IPS-NIHi7 (cell line): Measurements from ENCODE around the gene TFDP2.
"Not testable (repeated sequence)": the region's sequence is repeated elsewhere in the genome, so short reads cannot be mapped to it uniquely, and the experiment has no call there.

Source experiments
- DNase-seq: peaks from one replicate; pipeline ENCODE4 v3.0.0; 2012; ENCODE audit warnings: mixed read lengths; ENCODE audit errors: extremely low spot score

The TFDP2 gene

DNA sequence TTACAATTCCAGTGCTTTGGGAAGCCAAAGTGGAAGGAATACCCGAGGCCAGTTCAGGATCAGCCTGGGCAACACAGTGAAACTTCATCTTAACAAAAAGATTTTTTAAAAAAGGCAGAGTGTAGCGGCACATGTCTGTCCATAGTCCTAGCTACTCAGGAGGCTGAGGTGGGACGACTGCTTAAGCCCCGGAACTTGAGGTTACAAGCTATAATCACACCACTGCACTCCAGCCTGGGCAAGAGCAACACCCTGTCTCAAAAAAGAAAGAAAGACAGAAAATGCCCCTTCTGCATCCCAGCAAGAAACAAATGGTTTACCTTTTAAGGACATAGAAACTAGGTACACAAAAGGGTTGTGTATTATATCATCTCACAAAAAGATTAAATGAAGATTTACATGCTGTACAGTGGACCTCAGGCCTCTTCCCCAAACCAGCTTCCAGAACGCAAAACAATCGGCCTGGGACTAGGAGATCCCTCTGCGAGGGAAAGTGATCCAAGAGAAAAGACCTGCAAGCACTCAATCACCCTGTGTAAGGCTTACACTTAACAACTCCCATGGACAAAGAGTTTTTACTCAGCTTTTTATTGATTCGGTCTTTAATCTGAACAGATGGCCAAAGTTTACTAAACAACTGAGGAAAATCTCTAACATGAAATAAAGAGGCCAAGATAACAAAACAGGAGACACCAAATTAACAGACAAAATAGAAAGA is 21.2 kb downstream of the TFDP2 start:
- no peak for DNase-seq

DNA sequence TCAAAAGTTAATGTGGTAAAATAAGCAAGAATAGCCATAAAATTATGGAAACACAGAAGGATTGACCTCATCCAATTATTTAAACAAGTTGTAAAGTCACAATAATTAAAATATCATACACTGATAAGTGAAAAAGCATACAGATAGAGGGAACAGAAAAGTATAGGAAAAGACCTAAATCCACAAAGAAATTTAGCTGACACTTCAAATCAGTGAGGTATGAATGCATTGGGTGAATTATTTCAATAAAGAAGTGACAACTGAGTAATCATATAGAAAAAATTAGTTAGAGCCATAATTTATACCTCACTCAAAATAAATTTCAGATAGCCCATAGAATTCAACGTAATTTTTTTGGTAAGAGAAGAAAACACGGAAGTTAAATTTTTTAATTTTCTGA is 25.1 kb downstream of the TFDP2 start:
- DNase-seq, result no peak

DNA sequence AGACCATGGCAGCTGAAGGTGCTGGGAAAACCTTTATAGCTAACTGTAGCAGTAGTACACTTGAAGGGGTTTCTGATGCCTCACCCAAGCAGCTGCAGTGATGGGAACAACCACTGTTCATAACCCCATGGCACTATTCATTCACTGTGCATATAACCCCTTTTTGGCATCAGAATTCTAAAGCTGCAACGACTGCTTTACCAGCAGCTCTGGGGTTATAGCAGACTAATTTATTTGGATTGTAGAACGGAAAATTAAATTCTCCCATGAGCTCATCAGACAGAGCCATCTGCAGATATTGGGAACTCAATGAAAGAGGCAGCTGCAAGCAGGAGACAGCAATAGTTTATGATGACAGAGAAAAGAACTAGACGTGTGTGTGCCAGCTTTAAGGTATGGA is 28.6 kb downstream of the TFDP2 start:
- DNase-seq, result no peak

DNA sequence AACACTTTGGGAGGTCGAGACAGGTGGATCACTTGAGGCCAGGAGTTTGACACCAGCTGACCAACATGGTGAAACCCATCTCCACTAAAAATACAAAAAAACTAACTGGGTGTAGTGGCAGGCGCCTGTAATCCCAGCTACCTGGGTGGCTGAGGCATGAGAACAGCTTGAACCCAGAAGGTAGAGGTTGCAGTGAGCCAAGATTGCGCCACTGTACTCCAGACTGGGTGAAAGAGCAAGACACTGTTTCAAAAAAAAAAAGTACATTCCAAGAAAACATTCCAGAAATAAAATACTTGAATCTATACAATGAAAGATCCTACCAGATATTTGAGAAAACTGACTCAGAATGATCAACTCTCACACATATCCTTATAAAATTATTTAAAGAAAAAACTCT is 30.4 kb downstream of the TFDP2 start:
- DNase-seq, result no peak

DNA sequence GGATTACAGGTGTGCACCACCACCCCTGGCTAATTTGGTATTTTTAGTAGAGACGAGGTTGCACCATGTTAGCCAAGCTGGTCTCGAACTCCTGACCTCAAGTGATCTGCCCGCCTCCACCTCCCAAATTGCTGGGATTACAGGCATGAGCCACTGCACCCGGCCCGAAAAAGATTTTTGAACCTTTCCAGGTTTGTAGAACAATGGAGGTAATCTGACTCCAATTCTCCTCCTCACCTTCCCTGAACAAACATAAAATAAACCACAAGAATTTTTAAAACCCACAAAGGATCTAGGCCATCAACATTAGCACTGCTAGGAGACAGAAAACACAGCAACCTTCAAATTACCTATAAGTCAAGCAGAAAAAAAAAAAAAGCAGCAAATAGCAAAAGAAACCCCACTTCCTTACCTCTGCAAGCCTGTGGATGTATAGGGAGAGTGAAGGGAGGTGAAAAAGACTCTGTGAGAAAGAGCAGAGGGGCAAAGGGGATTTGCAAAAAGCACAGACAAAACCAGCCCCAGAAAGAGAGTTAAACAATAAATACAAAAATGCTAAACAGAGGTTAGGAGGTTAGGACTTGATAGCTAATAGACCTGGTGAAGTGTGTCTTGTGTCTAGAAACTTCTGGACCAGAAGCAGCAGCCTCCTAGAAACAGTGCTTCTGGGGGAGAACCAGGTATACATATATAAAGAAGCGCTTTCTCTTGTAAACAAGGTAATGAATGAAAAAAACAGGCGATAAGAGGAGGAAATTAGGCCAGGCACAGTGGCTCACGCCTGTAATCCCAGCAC is 32.1 kb downstream of the TFDP2 start:
- no peak for DNase-seq

DNA sequence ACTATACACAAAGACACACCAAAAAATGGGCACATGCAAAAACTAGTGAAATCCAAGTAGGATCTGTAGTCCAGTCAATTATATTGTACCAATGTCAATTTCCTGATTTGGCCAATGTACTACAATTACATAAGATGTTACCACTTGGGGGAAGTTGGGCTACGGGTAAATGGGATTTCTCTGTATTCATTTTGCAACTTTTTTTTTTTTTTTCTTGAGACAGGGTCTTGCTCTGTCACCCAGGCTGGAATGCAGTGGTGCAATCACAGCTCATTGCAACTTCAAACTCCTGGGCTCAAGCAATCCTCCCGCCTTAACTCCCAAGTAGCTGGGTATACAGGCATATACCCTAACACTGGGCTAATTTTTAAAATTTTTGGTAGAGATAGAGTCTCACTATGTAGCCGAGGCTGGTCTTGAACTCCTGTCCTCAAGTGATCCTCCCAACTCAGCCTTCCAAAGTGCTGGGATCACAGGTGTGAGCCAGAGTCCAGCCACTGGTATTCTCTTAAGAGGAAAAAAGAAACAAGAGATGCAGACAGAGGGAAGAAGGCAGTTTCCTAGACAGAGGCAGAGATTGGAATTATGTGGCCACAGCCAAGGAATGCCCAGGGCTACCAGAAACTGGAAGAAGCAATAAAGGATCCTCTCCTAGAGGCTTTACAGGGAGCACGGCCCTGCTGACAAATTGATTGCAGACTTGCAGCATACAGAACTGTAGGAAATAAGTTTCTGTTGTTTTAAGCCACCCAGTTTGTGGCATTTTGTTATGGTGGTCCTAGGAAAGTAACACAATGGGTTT is 33.3 kb downstream of the TFDP2 start:
- DNase-seq, result no peak

DNA sequence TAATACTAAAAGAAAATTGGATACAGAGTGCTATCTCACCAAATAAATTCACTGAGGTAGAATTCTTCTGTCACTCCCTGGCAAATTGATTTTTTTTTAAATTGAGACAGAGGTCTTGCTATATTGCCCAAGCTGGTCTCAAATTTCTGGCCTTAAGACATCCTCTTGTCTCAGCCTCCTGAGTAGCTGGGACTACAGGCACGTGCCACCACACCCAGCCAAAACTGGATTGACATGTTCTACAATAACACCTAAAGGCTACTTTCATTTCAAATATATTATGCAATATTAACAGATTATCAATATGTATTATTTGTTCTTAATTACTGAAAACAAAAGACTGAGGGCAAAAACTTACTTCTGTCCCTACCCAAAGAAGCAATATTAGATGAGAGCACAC is 36.7 kb downstream of the TFDP2 start:
- no peak for DNase-seq

DNA sequence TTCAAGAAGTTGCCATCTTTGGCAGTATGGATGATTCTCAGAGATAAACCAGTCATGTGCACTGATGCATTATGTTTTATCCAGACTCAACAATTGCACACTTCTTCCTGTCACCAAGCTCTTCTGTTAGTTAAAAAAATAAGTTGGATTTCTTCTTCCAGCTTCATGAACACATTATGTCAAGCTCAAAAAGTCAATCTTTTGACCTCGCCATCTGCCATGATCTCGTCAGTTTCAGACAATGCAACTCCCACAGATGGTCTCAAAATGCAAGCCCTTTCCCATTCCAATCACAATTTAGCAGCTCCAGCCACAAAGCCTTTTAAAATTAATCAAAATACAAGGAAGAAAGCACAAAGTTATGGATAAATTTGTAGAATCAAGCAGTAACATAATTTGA is 42.8 kb downstream of the TFDP2 start:
- no peak for DNase-seq

DNA sequence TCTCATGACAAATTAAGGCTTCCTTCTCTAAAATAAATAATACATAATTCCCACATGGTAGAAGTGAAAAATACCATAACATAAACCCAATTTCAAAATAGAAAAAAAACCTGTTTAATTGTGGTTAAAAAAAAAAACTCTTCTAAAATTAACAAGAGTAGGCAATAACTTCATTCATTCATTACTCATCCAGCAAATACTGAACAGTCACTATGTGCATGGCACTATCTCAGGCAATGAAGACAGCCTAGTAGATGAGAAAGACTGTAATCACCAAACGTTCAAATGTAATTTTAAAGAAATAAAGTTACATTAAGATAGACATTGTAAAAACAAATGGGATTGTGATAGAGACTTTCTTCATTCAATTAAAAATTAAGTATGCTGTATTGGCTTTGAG is 43.4 kb downstream of the TFDP2 start:
- no peak for DNase-seq

DNA sequence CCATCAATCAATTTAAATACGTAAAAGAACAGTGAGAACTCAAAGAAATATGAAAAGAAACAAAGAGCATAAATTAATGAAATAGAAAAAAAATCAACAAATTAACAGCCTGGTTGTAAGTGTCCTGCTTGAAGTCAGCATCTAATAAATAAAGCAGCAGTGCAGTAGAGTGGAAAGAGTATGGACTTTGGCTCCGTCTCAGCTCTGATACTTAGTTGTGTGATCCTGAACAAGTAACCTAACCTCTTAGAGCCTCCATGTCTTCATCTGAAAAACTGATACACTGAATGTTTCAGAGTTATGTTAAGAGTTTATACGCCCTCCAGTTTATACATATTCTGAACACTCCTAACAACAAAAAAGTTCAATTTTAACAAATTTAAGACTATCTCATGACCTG is 44.6 kb downstream of the TFDP2 start:
- DNase-seq, result no peak

DNA sequence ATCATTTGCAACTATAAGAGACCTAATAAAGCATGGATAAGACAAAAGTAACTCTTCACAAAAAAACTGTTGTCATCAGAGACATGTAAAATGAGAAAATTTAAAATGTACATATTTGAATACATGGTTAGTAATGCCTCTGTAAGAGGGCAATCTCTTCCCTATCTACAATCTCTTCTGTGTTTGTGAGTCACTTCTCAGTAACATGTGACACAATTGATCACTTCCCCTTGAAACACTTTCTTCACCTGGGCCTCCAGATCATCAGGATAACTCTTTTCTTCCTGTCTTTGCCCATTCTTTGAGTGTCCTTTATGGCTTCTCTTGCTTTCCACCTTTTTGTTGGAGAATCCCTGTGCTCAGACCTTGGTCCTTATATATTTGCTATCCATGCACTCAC is 50.4 kb downstream of the TFDP2 start:
- DNase-seq, result no peak

DNA sequence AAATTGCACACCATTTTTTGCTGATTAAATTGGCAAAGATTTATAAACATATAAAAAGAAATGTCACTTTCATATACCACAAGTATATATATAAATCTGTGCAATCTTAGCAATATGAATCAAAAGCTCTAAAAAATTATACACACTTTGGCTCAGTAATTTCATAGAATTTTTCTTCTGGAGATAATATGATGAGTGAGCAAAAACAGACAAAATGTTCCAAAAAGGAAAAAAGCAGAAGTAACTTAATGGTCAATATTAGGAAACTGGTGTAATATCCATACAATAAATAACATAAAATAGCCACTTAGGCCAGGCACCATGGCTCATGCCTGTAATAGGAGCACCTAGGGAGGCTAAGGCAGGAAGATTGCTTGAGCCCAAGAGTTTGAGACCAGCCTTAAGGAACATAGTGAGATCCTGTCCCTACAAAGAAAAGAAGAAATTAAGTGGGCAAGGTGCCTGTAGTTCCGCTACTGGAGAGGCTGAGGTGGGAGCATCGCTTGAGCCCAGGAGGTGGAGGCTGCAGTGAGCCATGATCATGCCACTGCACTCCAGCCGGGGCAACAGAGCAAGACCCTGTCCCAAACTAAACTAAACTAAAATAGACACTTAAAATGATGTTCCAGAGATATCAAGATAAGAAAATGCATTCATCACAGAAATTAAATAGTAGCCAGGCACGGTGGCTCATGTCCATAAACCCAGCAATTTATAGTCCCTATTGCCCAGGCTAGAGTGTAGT is 52.1 kb downstream of the TFDP2 start:
- DNase-seq, result no peak

DNA sequence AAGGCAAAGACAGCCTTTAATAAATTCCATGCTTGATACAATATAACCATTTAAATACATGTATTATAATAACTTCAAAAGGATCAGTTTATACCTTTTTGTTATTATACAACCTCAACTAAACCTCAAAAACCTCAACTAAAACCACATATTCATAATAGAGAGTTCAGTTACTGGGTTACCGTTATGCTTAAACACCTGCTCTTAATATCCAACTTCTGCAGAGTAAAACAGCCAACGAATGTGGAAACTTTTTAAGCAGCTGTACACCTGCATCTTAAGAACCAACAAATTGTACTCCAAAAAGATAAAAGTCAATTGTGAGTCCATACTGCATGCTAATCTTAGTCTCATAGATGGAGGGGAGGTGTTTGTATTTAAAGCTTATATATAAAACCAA is 53.5 kb downstream of the TFDP2 start:
- DNase-seq, result no peak

DNA sequence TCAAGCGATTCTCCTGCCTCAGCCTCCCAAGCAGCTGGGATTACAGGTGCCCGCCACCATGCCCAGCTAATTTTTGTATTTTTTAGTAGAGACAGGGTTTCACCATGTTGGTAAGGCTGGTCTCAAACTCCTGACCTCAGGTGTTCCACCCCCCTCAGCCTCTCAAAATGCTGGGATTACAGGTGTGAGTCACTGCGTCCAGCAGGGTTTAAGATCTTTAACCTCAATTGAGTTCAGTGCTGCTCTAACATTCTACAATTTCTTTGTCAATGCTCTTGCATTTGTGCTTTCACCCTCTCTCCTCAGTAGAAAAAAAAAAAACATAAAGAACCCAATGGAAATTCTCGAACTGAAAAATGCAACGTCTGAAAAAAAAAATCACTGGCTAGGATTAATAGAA is 60.4 kb downstream of the TFDP2 start:
- DNase-seq, result not testable (repeated sequence)

DNA sequence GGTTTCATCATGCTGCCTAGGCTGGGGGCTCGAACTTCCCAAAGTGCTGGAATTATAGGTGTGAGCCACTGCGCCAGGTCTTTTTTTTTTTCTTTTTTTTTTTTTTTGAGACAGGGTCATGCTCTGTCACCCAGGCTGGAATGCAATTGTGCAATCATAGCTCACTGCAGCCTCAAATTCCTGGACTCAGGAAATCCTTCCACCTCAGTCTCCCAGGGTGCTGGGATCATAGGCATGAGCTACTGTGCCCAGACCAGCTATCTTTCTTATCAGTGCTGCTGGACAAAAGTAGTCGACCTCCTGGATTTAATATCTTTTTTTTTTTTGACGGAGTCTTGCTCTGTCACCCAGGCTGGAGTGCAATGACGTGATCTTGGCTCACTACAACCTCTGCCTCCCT is 60.8 kb downstream of the TFDP2 start:
- DNase-seq, result no peak

DNA sequence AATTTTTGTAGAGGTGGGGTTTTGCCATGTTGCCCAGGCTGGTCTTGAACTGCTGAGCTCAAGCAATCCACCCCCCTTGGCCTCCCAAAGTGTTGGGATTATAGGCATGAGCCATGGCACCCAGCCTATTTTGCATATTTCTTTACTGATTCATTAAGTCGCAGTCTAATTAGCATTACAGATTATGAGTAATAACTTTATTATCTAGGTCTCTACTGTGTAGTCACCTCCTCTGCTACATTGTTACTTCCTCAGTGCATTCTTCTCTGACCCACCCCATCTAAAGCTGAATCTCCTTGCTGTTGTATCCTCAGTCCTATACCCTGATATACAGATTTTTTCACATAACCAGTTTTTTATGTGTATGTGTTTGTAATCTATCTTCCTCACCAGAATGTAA is 61.7 kb downstream of the TFDP2 start:
- DNase-seq, result no peak

DNA sequence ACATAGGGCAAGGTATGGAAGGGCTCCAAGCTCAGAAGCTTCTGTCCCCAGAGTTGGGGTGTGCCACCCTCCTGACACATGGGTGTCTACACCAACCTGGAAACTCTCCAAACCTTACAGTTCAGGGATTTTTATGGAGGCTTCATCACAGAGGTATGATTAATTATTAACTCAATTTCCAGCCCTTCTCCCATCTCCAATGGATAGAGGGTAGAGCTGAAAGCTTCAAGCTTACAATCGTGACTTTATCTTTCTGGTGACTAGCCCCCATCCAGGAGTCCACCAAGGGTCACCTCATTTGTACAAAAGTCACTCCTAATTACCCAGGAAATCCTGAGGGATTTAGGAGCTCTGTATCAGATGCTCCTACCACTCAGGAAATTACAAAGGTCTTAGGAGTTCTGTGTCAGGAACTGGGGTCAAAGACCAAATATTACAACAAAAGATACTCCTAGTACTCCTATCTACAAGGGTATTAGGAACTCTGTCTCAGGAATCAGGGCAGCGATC is 62.7 kb downstream of the TFDP2 start:
- DNase-seq, result no peak

DNA sequence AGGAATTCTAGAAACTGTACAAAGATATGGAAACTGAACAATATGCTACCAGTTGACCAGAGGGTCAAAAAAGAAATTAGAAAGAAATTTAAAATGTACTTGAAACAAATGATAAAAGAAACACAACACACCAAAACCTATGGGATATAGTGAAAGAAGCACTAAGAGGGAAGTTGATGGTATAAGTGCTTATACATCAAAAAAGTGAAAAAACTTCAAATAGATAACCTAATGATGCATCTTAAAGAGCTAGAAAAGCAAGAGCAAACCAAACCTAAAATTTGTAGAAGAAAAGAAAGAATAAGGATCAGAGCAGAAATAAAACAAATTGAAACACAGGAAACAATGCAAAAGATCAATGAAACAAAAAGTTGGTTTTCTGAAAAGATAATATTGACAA is 68.2 kb downstream of the TFDP2 start:
- no peak for DNase-seq

DNA sequence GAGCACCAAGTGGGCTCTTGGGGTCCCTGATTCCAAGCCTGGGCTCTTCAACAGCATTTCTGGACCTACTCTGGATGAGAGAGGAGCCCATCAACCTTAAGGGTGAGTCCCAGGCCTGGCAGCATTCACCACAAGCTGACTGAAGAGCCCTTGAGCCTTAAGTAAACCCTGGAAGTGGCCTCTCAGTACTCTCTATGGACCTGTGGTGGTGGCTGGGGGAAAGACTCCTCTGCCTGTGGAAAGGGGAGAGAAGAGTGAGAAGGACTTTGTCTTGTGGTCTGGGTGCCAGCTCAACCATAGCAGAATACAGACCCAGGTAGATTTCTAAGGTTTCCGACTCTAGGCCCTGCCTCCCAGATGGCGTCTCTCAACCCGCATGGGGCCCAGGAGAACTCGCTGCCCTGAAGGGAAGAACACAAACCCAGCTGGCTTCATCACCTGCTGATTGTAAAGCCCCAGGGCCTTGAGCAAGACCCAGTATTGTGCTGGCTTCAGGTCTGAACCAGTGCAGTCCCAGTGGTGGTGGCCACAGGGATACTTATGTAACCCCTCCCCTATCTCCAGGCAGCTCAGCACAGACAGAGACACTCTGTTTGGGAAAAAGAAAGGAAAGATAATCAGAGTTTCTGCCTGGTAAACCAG is 71.4 kb downstream of the TFDP2 start:
- no peak for DNase-seq

DNA sequence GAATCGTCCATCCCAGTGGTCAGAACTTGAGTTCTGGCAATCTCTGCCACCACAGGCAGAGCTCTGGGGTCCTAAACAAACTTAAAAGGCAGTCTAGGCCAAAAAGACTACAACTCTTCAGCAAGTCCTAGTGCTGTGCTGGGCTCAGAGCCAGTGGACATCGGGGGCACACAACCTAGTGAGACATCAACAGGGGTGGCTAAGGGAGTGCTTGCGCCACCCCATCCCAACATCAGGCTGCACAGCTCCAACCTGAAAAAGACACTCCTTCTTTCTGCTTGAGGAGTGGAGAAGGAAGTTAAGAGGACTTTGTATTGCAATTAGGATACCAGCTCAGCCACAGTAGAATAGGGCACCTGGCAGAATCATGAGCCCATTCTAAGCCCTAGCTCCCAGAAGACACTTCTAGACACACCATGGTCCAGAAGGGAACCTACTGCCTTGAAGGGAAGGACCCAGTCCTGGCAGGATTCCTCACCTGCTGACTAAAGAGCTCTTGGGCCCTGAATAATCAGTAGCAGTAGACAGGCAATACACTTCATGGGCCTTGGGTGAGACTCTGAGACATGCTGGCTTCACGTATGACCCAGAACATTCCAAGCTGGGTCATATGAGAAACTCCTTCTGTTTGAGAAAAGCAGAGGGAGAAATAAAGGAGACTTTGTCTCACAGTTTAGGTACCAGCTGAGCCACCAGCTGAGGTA is 72.0 kb downstream of the TFDP2 start:
- no peak for DNase-seq

DNA sequence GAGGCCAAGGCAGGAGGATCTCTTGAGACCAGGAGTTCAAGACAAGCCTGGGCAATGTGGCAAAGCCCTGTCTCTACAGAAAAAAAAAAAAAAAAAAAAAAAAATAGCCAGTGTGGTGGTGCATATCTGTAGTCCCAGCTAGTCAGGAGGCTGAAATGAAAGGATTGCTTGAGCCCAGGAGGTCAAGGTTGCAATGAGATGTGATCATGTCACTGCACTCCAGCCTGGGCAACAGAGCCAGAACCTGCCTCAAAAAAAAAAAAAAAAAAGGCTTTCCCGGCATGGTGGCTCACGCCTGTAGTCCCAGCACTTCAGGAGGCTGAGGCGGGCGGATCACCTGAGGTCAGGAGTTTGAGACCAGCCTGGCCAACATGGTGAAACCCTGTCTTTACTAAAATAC is 73.7 kb downstream of the TFDP2 start:
- not testable (repeated sequence) for DNase-seq
